GM19193 (cell line): Measurements from ENCODE around the gene MPC2.

Experiments used
- POLR2A ChIP-seq: IDR thresholded peaks from 4 replicates; pipeline ENCODE4 v1.6.1; 2011; ENCODE audit not compliant: insufficient read depth, insufficient read length; ENCODE audit errors: extremely low read depth

MPC2 gene

DNA sequence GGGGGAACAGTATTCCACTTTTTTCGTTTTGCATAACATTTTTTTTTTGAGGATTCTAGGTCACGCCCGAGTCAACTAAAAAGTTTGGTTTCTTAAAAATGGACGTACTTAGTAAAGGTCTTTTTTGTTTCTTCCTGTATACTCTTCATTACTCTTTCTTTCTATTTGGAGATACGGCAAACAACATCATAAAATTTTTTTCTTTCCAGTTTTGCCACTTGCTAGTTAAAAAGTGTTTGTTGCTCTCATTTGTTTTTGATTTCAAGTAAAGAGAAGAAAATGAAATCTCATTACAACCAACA, 788 bp upstream of the MPC2 start:
- no peak for TF ChIP-seq POLR2A

DNA sequence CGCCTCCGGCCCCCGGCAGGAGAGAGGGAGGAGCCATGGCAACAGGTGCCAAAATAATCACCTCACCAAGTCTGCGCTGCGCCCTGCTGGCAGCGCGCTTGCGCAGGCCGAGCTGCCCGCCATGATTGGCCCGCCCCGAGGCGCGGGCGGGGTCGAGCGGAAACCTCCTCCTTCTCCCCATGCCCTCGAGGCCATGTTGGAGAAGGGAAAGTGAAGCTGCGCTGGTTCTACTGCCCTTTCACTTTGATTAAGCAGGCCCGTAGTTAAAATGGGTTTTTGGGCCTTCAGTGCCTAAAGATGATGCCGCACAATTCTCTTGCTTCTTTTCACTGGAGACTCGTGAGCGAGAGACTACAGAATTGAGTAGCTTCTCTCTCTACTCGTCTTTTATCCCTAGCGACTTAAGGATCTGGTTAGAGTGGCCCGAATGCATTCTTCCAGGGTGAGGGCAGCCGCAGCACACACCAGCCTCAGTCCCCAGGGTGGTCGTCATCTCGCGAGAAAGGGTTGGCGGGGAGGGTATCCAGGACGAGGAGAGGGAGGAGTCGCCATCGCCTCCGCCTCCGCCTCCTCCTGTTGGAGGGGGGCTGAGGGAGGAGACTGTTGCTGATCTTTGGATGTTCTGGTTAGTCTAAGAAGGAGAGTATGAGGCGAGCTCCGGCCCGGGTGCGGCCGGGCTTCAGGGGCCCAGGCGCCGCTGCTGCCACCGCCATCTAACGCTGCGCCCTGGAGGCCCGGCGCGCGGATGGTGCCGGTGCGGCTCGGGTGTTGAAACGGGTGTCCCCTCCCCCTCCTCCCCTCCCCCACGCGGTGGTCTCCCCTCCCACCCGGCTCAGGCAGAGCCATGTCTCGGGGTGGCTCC, 573 bp downstream of the MPC2 start, which contains the start of gene DCAF6:
DCAF6 (plus strand) TSS at position 616 of the 862 bp plus-strand sequence; CDS start at position 845, 229 bp downstream.
- TF ChIP-seq POLR2A, result peak; percentile 90

DNA sequence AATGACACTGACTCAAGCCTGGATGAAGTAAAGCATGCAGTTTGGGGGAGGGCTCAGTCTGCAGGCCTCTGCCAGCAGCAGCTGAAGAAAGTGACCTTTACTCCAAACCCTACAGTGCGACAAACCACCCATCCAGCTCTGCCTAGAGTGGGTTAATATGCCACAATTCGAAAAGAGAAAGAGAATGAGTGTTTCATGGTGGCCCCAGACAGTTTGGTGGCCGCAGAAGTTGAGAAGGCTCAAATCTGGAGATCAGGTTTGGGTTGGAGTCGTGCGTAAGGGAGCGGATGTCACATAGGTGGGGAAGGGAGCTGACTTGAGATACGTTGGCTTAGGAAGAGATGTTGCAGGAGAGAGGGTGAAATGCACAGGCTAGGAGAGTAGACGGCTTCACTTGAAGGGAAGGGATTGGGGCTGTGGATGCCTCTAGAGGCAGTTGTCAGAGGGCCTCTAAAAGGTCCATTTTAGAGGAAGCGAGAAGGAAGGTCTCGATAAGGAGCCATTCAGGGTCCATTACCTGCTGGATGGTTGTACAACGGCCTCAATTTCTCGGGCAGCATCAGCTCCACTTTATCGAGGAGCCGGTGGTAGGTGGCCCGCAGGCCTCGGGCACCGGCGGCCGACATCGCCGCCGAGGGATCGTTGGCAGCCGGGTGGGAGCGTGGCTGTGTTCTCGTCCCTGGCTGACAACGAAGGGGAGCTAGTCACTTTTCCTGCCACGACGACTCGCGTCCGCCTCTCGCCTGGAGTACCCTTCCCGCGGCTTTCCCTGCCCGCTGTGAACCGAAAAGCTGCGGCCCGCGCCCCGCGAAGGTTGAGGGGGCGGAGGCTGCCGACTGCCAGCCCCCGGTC, 1.4 kb downstream of the MPC2 start:
- TF ChIP-seq POLR2A, result peak; percentile 74

DNA sequence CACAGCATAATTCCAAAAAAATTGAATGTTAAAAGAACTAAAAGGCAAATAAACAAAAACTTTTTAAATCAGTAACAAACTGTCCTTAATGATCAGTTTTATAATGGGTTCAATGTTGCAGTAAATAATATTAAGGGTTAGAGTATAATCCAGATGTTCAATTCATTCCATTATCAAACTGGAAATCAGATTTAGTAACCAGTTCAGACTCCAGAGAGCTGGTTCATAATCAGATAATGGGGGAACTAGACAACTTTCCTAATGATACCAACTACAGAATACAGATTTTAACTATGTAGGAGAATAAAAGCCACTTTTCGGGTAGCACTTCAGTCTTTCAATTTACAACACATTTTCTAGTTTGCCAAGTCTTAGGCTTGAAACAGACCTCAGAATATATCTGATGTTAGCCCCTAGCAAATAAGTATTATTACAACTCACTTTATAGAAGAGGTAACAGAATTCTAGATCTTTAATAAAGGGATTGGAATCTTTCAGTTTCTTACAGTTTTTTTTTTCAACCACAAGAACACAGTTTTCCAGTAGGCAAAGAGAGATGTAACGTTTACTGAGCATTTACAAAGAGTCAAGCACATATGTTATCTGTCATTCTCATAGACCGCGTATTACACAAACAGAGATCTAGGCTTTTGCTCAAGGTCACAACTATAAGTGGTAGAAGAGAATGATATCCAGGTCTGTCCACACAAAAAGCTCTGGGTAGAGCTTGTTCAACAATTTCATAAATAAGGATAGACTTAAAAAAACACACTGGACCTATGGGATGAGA, 2.3 kb downstream of the MPC2 start:
- TF ChIP-seq POLR2A, result no peak

DNA sequence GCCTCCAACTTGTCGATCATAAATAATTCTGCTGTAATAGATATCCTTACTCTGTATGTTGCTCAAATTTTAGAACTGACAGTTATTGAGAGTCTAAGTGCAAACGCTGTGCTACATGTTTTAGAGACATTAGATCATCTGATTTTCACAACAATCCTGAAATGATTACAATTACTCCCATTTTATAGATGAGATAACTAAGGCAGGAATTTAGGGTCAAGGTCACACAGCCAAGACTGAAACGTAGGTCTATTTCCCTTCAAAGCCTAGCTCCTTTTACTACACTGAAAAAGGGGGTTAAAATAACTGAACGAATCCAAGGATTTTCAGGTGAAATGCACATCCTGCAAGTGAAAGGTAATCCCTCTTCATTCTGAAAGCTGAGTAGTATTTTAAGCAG, 3.1 kb downstream of the MPC2 start:
- TF ChIP-seq POLR2A, result no peak

DNA sequence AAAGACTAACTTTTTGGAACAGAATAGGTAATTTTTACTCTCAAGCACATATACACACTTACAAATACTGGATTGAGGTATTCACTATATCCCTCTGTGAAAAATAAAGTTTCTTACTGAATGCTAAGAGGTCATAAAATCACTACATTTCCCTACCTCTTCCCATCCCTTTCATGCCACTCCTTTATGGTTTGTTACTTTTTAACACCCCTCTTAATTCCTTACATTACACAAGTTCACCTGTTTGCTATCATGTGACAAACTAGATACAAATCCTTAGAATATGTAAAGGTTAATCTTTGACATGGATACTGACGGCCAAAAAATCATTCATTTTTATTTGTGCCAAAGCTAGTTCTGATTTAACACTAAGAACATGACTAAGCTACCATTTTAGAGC, 7.1 kb downstream of the MPC2 start:
- TF ChIP-seq POLR2A, result no peak

DNA sequence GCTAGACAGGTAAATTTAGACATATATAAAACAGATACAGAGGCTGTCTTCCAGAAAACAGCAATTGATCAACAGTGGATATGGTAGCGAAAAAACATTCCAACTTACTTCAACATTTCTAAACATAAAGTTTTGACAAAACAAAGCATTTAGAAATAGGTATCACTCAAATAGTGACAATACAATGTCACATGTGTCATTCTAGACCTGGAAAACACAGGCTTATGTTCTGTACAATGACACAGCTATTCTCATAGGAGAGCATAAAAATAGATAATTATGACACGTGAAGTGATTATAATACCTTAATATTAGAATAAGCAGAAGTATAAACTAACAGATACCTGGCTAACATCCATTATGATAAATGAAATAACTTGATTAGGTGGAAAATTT, 8.4 kb downstream of the MPC2 start:
- no peak for TF ChIP-seq POLR2A

DNA sequence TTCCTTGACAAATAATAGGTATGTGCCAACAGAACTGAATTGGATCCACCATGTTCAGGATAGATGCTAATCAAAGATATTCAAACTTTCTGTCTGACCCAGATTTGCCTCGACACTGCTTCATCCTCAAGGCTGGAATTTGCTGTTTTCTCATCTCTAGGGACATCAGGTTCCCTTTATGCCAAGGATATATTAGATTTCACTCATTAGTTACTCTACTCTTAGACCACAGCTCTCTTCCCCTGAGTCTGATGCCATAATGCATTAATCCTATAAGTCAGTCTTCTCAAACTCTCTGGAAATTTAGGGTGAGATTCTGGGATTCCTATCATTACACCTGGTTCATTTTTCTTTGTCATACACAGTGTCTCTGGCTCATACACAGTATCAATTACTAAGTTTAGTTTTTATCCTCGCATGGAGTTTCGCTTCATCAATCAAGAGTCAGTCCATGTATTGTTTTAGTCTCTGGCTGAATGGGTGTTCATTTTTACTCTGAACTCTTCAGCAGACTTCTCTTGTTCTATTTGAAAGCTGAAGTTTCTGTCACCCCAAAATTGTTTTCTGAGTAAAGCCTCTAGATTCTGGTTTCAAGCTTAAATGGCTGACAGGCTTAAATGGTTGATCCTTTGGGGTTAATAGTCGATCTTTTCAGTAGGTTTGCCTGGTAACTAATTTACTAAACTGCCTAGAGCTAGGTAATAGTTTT, 9.7 kb downstream of the MPC2 start:
- no peak for TF ChIP-seq POLR2A

DNA sequence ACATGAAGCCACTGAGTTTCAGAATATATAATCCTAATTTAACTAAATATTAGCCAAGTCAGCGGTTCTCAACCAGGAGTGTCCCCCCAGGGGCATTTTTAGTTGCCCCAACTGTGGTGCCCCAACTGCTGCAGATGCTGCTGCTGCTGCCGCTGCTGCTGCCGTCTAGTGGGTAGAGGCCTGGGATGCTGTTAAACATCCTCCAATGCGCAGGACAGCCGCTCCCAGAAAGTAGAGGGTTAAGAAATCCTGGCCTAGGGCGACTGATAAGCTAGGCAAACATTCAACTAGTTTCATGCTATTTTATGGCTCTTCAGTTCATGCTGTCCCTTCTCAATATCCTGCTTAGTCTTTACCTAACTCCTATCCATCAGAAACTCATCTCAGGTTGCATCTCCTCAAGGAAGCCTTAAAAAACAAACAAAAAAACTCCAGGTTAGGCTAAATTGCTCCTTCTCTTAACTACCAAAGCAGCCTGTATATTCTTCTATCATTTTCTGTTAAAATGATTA, 10.3 kb downstream of the MPC2 start:
- TF ChIP-seq POLR2A, result no peak

DNA sequence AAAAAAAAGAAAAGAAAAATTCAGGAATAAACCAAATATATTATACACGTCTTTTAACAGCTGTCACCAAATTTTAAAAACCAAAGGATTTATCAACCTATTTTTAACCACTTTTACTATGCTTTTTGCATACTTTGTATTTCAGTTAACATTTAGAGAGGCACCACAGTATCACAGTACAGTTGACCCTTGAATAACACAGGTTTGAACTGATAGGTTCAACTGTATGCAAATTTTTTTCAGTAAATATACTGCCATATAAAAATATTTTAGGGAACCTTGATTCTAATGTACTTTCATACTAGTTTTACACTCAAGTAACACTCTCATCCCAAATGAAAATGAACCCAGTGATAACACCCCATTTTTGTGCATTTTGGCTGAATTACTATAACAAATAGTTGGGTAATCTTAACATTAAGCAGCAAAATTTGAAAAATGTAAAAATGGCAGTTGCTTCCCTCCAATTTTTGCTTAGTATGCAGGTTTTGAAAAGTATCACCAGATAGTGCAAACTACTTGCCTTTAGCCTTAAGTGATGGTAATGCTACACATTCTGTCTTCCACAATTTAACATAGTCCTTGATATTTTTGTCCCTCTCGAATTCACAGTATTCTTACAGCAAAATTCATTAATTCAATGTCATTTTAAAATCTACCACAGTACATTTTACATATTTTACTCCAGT, 12.2 kb downstream of the MPC2 start:
- no peak for TF ChIP-seq POLR2A

DNA sequence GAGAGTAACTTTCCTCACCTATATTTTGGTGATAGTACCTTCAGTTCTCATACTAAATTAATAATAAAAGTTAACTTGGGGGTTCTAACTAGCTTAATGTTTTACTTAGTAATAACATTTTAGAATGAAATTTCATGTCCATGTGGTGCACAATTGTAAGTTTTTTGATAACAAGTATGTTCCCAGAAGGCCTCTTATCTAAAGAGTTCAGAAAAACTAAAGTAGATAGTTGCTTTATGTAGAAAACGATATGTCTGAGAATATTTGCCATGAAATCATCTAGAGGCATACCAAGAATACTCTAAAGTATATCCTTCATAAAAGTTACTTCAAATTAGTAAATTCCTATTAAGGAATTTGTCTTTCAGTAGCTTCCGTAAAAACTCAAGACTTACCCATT, 12.8 kb downstream of the MPC2 start:
- TF ChIP-seq POLR2A, result no peak

DNA sequence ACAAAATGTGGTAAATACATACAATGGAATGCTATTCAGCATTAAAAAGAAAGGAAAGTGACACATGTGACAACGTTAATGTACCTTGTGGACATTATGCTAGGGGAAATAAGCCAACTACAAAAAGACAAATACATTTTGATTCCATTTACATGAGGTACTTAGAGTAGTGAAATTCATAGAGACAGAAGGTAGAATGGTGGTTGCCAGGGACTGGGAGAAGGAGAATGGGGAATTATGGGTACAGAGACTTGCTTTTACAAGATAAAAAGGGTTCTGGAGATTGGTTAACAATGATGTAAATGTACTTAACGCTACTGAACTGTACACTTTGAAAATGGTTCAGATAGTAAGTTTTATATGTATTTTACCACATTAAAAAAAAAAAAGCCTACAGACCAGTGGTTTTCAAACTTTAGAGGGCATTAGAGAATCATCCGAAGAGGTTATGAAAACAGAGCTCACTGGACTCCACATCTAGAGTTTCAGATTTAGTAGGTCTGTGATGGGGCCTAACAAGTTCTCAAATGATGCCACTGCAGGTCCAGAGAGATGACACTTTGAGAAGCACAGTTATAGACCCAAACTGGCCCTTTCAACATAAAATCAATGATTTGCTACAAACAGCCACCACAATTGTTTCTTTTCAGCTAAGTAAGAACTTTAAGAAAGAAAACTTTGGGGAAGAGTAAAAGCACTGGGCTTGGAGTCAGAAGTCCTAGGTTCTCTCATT, 13.4 kb downstream of the MPC2 start:
- TF ChIP-seq POLR2A, result no peak

DNA sequence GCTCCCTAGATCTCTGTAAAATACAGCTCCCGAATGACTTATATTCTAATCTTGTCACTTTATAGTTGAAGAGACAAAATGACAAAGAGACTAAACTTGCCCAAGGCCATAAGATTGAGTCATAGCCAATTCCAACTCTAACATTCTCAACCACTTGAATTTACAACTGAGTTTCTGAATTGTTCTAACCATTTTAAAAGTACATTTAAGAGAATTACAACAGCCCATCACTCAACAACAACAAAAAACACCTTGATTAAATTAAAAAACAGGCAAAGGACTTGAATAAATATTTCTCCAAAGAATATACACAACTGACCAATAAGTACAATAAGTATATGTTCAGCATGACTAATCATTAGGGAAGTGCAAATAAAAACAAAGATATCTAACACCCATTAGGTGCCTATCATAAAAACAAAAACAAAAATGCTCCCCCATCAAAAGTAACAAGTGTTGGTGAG, 14.2 kb downstream of the MPC2 start:
- TF ChIP-seq POLR2A, result no peak
